OCI-LY3 (cell line): Measurements from ENCODE around the gene HOXA9.

Source experiments
- H2AFZ ChIP-seq: fragments of 200-600, 300-600 bp; shearing (Covaris generic); 2 replicates; pipeline ENCODE4 v1.6.0; 2014; ENCODE audit warnings: antibody characterized with exemption, low read depth, low read length
- H3K27ac ChIP-seq: fragments of 200-600, 300-600 bp; sonication (generic); 2 replicates; pipeline ENCODE4 v1.5.1; 2014; ENCODE audit warnings: mild to moderate bottlenecking, low read length, moderate library complexity, mixed read lengths
- H3K27me3 ChIP-seq: fragments of 200-600, 300-600 bp; sonication (generic); 2 replicates; pipeline ENCODE4 v1.6.1; 2014; ENCODE audit warnings: low read depth, low read length, mixed read lengths
- H3K36me3 ChIP-seq: fragments of 200-600, 300-600 bp; sonication (generic); replicated peaks from 2 replicates; pipeline ENCODE3; 2014; ENCODE audit warnings: low read depth, low read length, mixed read lengths
- H3K4me1 ChIP-seq: fragments of 300-600, 200-600 bp; sonication (generic); 2 replicates; pipeline ENCODE4 v1.6.1; 2014; ENCODE audit warnings: low read length, mixed read lengths
- H3K4me2 ChIP-seq: fragments of 200-600, 300-600 bp; sonication (generic); 2 replicates; pipeline ENCODE4 v1.6.1; 2014; ENCODE audit warnings: low read length, mixed read lengths
- H3K4me3 ChIP-seq: fragments of 300-600, 200-600 bp; sonication (generic); 2 replicates; pipeline ENCODE4 v1.5.1; 2014; ENCODE audit warnings: antibody characterized with exemption, mild to moderate bottlenecking, low read length, moderate library complexity
- H3K79me2 ChIP-seq: fragments of 300-600, 200-600 bp; shearing (Covaris generic); 2 replicates; pipeline ENCODE4 v1.6.1; 2014; ENCODE audit warnings: mild to moderate bottlenecking, low read length, mixed read lengths
- H3K9ac ChIP-seq: fragments of 300-600, 200-600 bp; shearing (Covaris generic); 2 replicates; pipeline ENCODE4 v1.6.0; 2014; ENCODE audit warnings: mild to moderate bottlenecking, low read length, moderate library complexity
- H3K9me3 ChIP-seq: fragments of 200-600, 300-600 bp; shearing (Covaris generic); 2 replicates; pipeline ENCODE4 v1.6.1; 2014; ENCODE audit warnings: low read length, mixed read lengths; ENCODE audit not compliant: insufficient read depth
- H4K20me1 ChIP-seq: fragments of 200-600, 300-600 bp; sonication (generic); 2 replicates; pipeline ENCODE4 v1.6.1; 2016; ENCODE audit warnings: low read length, mixed read lengths; ENCODE audit not compliant: insufficient read depth
- EZH2phosphoT487 ChIP-seq: fragments of 200-600 bp; shearing (Covaris generic); IDR thresholded peaks from 2 replicates; pipeline ENCODE4 v1.6.1; 2018; ENCODE audit warnings: antibody characterized with exemption, mixed run types, low read depth
- TF ChIP-seq, protein P1 (sequence below): fragments of 200-600, 300-600 bp; sonication (generic); IDR thresholded peaks from 2 replicates; pipeline ENCODE4 v1.5.1; 2014; ENCODE audit warnings: antibody characterized with exemption, low read length, low read depth

Gene HOXA9

DNA sequence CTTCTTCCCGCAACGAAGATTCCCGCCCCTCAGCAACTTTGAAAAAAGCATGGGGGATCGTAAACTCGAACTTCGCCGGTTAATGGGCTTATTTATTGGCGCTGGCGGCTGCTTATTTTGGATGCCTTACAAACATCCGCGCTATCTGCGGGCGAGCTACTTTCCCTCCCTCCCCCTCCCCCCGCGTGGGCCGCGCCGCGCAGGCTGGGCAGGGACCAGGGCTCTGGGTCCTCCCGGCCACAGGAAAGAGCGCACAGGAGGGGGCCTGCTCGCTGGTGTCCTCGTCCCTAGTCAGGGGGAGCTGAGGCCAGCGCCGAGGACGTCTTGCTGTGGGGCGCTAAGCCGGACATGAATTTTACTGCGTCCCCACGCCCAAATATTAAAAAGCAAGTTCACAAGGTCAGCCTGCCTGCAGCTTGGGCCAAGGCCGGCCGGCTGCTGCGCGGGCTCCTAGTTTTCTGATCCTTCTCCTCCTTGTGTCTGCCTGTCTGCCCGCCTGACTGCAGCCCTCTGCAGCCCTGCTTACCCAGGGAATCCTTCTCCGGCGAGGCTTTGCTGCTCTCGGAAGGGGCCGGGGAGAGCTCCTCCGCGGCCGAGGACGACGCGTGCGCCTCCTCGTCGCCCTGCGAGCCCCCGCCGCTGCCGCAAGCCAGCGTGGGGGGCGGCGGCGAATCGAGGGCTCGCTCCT is 7.6 kb upstream of the HOXA9 start:
- no peaks in the 10 kb centered on the region for H3K27me3 ChIP-seq
- H3K36me3 ChIP-seq = no peaks in the 10 kb centered on the region
- H3K79me2 ChIP-seq = no peaks in the 10 kb centered on the region
- no peak overlapping the region for H3K4me3 ChIP-seq
- no peaks in the 10 kb centered on the region for H3K9me3 ChIP-seq
- H4K20me1 ChIP-seq = no peaks in the 10 kb centered on the region
- H3K27ac ChIP-seq = no peak overlapping the region
- H3K4me2 ChIP-seq = no peak overlapping the region
- H3K4me1 ChIP-seq = no peaks in the 10 kb centered on the region
- TF ChIP-seq, protein P1, sequence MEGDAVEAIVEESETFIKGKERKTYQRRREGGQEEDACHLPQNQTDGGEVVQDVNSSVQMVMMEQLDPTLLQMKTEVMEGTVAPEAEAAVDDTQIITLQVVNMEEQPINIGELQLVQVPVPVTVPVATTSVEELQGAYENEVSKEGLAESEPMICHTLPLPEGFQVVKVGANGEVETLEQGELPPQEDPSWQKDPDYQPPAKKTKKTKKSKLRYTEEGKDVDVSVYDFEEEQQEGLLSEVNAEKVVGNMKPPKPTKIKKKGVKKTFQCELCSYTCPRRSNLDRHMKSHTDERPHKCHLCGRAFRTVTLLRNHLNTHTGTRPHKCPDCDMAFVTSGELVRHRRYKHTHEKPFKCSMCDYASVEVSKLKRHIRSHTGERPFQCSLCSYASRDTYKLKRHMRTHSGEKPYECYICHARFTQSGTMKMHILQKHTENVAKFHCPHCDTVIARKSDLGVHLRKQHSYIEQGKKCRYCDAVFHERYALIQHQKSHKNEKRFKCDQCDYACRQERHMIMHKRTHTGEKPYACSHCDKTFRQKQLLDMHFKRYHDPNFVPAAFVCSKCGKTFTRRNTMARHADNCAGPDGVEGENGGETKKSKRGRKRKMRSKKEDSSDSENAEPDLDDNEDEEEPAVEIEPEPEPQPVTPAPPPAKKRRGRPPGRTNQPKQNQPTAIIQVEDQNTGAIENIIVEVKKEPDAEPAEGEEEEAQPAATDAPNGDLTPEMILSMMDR = no peak
- TF ChIP-seq EZH2phosphoT487 = no peak
- H2AFZ ChIP-seq = no peak overlapping the region
- no peak overlapping the region for H3K9ac ChIP-seq

DNA sequence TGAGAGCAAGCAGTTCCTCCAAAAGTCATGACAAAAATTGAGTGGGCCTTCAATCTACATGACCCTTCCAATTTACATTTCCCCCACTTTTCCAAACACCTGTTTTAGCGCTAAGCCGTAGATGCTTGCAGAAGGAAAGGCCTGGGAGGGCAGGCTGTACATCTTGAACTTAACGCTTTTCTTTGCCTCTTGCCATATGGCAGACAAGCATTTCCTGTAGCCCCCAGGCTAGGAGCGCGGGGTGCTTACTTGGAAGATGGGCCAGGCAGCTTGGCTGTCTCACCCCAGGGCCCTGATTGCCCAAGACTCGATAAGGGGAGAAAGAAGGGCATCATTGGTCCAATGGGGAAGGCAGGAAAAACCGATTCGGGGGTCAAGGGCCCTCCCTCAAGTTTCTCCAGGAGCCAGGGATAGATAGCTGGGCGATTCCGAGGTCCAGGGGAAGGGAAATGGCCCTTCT is 7.0 kb upstream of the HOXA9 start:
- Histone ChIP-seq H4K20me1 (no peaks in the 10 kb centered on the region), H3K4me1 (no peaks in the 10 kb centered on the region), H3K79me2 (no peaks in the 10 kb centered on the region), H3K27me3 (no peaks in the 10 kb centered on the region), H3K27ac (no peak overlapping the region), H3K4me3 (no peak overlapping the region), H3K36me3 (no peaks in the 10 kb centered on the region), H3K9me3 (no peaks in the 10 kb centered on the region), H3K4me2 (no peak overlapping the region), H2AFZ (no peak overlapping the region), H3K9ac (no peak overlapping the region)
- TF ChIP-seq, protein P1 = no peak
- TF ChIP-seq EZH2phosphoT487 = no peak

DNA sequence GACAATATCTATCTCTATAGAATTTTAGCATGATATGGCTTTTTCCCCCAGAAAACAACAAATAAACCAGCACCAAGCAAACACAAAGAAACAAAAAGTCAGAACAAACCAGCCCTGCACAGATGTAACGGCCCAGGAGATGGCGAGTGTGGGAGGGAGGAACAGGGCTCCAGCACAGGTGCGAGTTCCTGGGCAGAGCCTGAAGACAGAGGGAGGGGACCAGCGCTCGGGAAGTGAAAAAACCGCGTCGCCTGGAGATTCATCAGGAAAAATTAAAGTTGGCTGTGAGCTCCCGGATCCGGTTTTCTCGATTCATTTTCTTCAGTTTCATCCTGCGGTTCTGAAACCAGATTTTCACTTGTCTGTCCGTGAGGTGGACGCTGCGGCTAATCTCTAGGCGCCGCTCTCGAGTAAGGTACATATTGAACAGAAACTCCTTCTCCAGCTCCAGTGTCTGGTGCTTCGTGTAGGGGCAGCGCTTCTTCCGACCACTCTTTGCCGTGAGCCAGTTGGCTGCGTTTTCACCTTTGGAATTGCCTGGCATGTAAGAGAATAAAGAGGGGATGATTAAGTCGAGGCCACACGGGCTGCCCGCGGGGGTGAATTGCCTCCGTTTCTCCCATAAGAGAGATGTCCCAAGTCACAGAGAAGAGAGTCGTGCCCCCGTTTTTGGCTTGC is 6.4 kb upstream of the HOXA9 start:
- Histone ChIP-seq H2AFZ (no peak overlapping the region), H3K4me1 (no peaks in the 10 kb centered on the region), H4K20me1 (no peaks in the 10 kb centered on the region), H3K27ac (no peak overlapping the region), H3K36me3 (no peaks in the 10 kb centered on the region), H3K79me2 (no peaks in the 10 kb centered on the region), H3K27me3 (no peaks in the 10 kb centered on the region), H3K9ac (no peak overlapping the region), H3K4me2 (no peak overlapping the region), H3K9me3 (no peaks in the 10 kb centered on the region), H3K4me3 (no peak overlapping the region)
- TF ChIP-seq, protein P1 = no peak
- no peak for TF ChIP-seq EZH2phosphoT487

DNA sequence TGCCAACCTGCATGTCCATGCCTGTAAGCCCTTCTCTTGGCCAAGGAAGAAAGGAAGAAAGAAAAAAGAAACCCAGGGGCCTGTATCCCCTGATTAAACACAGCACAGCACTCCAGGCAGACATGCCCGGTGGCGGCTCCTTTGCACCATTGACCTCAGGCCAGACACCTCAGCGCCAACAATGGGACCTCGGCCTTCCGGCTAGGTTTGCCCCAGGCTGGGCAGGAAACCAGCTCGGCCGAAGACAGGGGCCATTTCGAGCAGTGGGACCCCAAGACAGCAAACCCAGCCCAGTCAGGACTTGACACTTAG is 5.9 kb upstream of the HOXA9 start:
- TF ChIP-seq, protein P1 = no peak
- no peak for TF ChIP-seq EZH2phosphoT487
- H3K9me3 ChIP-seq = no peaks in the 10 kb centered on the region
- H3K4me1 ChIP-seq = no peaks in the 10 kb centered on the region
- H3K4me3 ChIP-seq = no peak overlapping the region
- H3K27me3 ChIP-seq = no peaks in the 10 kb centered on the region
- no peak overlapping the region for H2AFZ ChIP-seq
- H3K36me3 ChIP-seq = no peaks in the 10 kb centered on the region
- H3K9ac ChIP-seq = no peak overlapping the region
- no peak overlapping the region for H3K4me2 ChIP-seq
- no peaks in the 10 kb centered on the region for H4K20me1 ChIP-seq
- H3K79me2 ChIP-seq = no peaks in the 10 kb centered on the region
- H3K27ac ChIP-seq = no peak overlapping the region
